Activated CD4-positive, alpha-beta T cell treated with anti-CD3 and anti-CD28 coated beads, Interleukin-2, amount 10 ng/mL, durations not matched to agents 7 days and 5 days (primary cell): ENCODE measurements around the gene PCDHA7. TPM values are rescaled to one million over a fixed set of nuclear protein-coding genes. Genes with fewer than 3 reads are reported as not detected.
"Not testable (repeated sequence)": the region's sequence is repeated elsewhere in the genome, so short reads cannot be mapped to it uniquely, and the experiment has no call there.

Experiments used
- CTCF ChIA-PET: fragments of 350-600 bp; sonication (Branson Sonifier 250); formaldehyde crosslinking; loops from one replicate; lab custom pipeline; 2021; ENCODE audit warnings: antibody characterized with exemption; lab: Charles Lee
- POLR2A ChIA-PET: fragments of 350-600 bp; sonication (Branson Sonifier 250); formaldehyde crosslinking; loops from one replicate; lab custom pipeline; 2021; ENCODE audit warnings: antibody characterized with exemption; lab: Charles Lee
- DNase-seq: peaks from one replicate; pipeline ENCODE4 v3.0.0-alpha.2; 2020
- H3K27ac Mint-ChIP-seq: one replicate; pipeline ENCODE4 v1.8.0; 2021; ENCODE audit warnings: mild to moderate bottlenecking, moderate library complexity, mixed read lengths
- H3K27me3 Mint-ChIP-seq: one replicate; pipeline ENCODE4 v1.8.0; 2021; ENCODE audit warnings: mixed read lengths
- H3K36me3 Mint-ChIP-seq: one replicate; pipeline ENCODE4 v1.8.0; 2021; ENCODE audit warnings: low read depth, mixed read lengths
- H3K4me1 Mint-ChIP-seq: one replicate; pipeline ENCODE4 v1.8.0; 2021; ENCODE audit warnings: mixed read lengths
- H3K4me3 Mint-ChIP-seq: one replicate; pipeline ENCODE4 v1.8.0; 2021; ENCODE audit warnings: mild to moderate bottlenecking, moderate library complexity, mixed read lengths
- H3K9me3 Mint-ChIP-seq: one replicate; pipeline ENCODE4 v1.8.0; 2021; ENCODE audit warnings: mixed read lengths
- total RNA-seq, 2 experiments: library from RNA; stranded (reverse); gene quantifications; one replicate each; pipeline ENCODE4 v1.2.3, GENCODE V29; 2021

The PCDHA7 gene
- total RNA-seq, 2 experiments from 2014 or later, result not detected

DNA sequence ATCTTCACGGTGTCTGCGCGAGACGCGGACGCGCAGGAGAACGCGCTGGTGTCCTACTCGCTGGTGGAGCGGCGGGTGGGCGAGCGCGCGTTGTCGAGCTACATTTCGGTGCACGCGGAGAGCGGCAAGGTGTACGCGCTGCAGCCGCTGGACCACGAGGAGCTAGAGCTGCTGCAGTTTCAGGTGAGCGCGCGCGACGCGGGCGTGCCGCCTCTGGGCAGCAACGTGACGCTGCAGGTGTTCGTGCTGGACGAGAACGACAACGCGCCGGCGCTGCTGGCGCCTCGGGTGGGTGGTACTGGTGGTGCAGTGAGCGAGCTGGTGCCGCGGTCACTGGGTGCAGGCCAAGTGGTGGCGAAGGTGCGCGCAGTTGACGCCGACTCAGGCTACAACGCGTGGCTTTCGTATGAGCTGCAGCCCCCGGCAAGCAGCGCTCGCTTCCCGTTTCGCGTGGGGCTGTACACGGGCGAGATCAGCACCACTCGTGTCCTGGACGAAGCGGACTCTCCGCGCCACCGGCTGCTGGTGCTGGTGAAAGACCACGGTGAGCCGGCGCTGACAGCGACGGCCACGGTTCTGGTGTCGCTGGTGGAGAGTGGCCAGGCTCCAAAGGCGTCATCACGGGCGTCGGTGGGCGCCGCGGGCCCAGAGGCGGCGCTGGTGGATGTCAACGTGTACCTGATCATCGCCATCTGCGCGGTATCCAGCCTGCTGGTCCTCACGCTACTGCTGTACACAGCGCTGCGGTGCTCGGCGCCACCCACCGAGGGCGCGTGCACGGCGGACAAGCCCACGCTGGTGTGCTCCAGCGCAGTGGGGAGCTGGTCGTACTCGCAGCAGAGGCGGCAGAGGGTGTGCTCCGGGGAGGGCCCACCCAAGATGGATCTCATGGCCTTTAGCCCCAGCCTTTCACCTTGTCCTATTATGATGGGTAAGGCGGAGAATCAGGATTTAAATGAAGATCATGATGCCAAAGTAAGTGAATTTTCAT, 4.3 kb upstream of the PCDHA7 start:
- H3K9me3 Mint-ChIP-seq, result peaks cover 16% of the 10 kb centered on the region
- H3K27ac Mint-ChIP-seq, H3K27me3 Mint-ChIP-seq, POLR2A ChIA-PET, DNase-seq, H3K4me3 Mint-ChIP-seq, H3K4me1 Mint-ChIP-seq, H3K36me3 Mint-ChIP-seq: not testable (repeated sequence)
- CTCF ChIA-PET, result interaction anchor here (1.5 kb wide), 1 partner anchor 12 kb away, joined by 4 read pairs; no protein-coding TSS in a partner anchor

DNA sequence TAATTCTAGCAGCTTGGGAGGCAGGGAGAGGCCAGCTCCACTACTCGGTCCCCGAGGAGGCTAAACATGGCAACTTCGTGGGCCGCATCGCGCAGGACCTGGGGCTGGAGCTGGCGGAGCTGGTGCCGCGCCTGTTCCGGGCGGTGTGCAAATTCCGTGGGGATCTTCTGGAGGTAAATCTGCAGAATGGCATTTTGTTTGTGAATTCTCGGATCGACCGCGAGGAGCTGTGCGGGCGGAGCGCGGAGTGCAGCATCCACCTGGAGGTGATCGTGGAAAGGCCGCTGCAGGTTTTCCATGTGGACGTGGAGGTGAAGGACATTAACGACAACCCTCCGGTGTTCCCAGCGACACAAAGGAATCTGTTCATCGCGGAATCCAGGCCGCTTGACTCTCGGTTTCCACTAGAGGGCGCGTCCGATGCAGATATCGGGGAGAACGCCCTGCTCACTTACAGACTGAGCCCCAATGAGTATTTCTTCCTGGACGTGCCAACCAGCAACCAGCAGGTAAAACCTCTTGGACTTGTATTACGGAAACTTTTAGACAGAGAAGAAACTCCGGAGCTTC, 455 bp downstream of the PCDHA7 start:
- CTCF ChIA-PET, H3K9me3 Mint-ChIP-seq, H3K4me3 Mint-ChIP-seq, POLR2A ChIA-PET, H3K4me1 Mint-ChIP-seq, H3K27me3 Mint-ChIP-seq, DNase-seq, H3K27ac Mint-ChIP-seq, H3K36me3 Mint-ChIP-seq: not testable (repeated sequence)

DNA sequence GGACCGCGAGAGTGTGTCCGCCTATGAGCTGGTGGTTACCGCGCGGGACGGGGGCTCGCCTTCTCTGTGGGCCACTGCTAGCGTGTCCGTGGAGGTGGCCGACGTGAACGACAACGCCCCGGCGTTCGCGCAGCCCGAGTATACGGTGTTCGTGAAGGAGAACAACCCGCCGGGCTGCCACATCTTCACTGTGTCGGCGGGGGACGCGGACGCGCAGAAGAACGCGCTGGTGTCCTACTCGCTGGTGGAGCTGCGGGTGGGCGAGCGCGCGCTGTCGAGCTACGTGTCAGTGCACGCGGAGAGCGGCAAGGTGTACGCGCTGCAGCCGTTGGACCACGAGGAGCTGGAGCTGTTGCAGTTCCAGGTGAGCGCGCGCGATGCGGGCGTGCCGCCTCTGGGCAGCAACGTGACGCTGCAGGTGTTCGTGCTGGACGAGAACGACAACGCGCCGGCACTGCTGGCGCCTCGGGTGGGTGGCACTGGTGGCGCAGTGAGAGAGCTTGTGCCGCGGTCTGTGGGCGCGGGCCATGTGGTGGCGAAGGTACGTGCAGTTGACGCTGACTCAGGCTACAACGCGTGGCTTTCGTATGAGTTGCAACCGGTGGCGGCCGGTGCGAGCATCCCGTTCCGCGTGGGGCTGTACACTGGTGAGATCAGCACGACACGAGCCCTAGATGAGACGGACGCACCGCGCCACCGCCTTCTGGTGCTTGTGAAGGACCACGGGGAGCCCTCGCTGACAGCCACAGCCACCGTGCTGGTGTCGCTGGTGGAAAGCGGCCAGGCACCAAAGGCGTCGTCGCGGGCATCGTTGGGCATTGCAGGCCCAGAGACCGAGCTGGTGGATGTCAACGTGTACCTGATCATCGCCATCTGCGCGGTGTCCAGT, 1.8 kb downstream of the PCDHA7 start:
- Mint-ChIP-seq H3K4me1 (no peaks in the 10 kb centered on the region), H3K27ac (no peak overlapping the region), H3K9me3 (peaks cover 13% of the 10 kb centered on the region), H3K4me3 (no peak overlapping the region), H3K36me3 (no peaks in the 10 kb centered on the region), H3K27me3 (peaks cover 2% of the 10 kb centered on the region)
- ChIA-PET CTCF (no interaction called here), POLR2A (no interaction called here)
- no peak for DNase-seq

DNA sequence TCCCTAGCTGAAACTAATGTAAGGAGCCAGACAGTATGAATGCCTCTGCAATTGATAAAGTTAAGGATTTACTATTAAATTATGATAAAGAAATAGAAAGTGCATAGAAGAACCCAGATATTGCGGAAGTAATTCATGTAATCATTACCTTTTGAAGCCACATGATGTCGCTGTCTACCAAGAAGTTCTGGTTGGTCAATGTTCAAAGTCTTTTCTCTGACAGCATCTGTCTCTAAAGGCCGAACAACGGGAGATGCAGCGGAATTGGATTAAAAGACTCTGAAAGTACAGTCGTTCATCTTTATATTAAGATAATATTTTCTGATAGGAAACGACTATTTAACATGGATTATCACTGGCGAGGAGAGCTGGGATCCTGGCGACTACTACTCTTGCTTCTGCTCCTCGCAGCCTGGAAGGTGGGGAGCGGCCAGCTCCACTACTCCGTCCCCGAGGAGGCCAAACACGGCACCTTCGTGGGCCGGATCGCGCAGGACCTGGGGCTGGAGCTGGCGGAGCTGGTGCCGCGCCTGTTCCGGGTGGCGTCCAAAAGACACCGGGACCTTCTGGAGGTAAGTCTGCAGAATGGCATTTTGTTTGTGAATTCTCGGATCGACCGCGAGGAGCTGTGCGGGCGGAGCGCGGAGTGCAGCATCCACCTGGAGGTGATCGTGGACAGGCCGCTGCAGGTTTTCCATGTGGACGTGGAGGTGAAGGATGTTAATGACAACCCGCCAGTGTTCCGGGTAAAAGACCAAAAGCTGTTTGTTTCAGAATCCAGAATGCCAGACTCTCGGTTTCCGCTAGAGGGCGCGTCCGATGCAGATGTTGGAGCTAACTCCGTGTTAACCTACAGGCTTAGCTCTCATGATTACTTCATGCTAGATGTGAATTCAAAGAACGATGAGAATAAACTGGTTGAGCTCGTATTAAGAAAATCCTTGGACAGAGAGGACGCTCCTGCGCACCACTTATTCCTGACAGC, 7.2 kb downstream of the PCDHA7 start, which contains the start of gene PCDHA8:
Gene PCDHA8 (plus strand): TSS at position 210 of the 985 bp plus-strand sequence. CDS start 135 bp downstream, at position 345.
- no peaks in the 10 kb centered on the region for H3K36me3 Mint-ChIP-seq
- no peak for DNase-seq
- H3K27ac Mint-ChIP-seq, result no peak within 1 kb of the TSS
- ChIA-PET POLR2A (no interaction called here), CTCF (interaction anchor here (1.0 to 1.1 kb wide), 4 partner anchors 12 to 556 kb away, joined by 3 to 4 read pairs (median 3); partner anchors contain the start of gene PCDHGB5)
- no peaks in the 10 kb centered on the region for H3K27me3 Mint-ChIP-seq
- H3K9me3 Mint-ChIP-seq, result peaks cover 18% of the 10 kb centered on the region
- no peaks in the 10 kb centered on the region for H3K4me1 Mint-ChIP-seq
- H3K4me3 Mint-ChIP-seq, result peak within 1 kb of the TSS; percentile 22

DNA sequence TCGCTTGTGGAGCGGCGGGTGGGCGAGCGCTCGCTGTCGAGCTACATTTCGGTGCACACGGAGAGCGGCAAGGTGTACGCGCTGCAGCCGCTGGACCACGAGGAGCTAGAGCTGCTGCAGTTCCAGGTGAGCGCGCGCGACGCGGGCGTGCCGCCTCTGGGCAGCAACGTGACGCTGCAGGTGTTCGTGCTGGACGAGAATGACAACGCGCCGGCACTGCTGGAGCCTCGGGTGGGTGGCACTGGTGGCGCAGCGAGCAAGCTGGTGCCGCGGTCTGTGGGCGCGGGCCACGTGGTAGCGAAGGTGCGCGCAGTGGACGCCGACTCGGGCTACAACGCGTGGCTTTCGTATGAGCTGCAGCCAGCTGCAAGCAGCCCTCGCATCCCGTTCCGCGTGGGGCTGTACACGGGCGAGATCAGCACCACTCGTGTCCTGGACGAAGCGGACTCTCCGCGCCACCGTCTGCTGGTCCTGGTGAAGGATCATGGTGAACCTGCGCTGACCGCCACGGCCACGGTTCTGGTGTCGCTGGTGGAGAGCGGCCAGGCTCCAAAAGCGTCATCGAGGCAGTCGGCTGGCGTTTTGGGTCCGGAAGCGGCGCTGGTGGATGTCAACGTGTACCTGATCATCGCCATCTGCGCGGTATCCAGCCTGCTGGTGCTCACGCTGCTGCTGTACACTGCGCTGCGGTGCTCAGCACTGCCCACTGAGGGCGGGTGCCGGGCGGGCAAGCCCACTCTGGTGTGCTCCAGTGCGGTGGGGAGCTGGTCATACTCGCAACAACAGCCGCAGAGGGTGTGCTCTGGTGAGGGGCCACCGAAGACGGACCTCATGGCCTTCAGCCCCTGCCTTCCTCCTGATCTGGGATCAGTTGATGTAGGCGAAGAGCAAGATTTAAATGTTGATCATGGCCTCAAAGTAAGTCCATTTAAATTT, 9.0 kb downstream of the PCDHA7 start:
- CTCF ChIA-PET, result no interaction called here
- Mint-ChIP-seq H3K4me3 (no peak overlapping the region), H3K27me3 (peaks cover 2% of the 10 kb centered on the region), H3K27ac (no peak overlapping the region), H3K36me3 (no peaks in the 10 kb centered on the region), H3K9me3 (peaks cover 28% of the 10 kb centered on the region), H3K4me1 (no peaks in the 10 kb centered on the region)
- no peak for DNase-seq
- POLR2A ChIA-PET, result no interaction called here

DNA sequence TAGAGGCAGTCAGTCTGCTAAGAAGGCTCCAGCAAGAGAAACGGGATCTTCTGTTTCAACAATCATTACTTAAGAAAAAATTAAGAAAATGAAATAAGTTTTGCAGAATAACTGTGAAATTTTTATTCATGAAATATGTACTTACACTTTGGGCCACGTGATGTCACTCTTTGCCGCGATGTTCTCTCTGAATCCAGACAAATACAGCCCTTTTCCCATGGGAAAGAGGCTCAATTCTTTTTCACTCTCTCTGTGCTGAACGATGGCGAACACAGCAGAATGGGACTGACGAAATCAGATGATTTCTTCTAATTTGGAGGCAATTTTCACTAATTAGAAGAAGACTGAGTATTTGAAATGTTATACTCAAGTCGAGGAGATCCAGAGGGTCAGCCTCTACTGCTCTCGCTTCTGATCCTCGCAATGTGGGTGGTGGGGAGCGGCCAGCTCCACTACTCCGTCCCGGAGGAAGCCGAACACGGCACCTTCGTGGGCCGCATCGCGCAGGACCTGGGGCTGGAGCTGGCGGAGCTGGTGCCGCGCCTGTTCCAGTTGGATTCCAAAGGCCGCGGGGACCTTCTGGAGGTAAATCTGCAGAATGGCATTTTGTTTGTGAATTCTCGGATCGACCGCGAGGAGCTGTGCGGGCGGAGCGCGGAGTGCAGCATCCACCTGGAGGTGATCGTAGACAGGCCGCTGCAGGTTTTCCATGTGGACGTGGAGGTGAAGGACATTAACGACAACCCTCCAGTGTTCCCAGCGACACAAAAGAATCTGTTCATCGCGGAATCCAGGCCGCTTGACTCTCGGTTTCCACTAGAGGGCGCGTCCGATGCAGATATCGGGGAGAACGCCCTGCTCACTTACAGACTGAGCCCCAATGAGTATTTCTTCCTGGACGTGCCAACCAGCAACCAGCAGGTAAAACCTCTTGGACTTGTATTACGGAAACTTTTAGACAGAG, 14.4 kb downstream of the PCDHA7 start, which contains the start of gene PCDHA9:
Gene PCDHA9 (plus strand): TSS at position 244 of the 964 bp plus-strand sequence. CDS start 114 bp downstream, at position 358.
- CTCF ChIA-PET, POLR2A ChIA-PET, H3K4me1 Mint-ChIP-seq, H3K4me3 Mint-ChIP-seq, H3K27me3 Mint-ChIP-seq, H3K27ac Mint-ChIP-seq, DNase-seq, H3K36me3 Mint-ChIP-seq: not testable (repeated sequence)
- H3K9me3 Mint-ChIP-seq, result peaks cover 18% of the 10 kb centered on the region

DNA sequence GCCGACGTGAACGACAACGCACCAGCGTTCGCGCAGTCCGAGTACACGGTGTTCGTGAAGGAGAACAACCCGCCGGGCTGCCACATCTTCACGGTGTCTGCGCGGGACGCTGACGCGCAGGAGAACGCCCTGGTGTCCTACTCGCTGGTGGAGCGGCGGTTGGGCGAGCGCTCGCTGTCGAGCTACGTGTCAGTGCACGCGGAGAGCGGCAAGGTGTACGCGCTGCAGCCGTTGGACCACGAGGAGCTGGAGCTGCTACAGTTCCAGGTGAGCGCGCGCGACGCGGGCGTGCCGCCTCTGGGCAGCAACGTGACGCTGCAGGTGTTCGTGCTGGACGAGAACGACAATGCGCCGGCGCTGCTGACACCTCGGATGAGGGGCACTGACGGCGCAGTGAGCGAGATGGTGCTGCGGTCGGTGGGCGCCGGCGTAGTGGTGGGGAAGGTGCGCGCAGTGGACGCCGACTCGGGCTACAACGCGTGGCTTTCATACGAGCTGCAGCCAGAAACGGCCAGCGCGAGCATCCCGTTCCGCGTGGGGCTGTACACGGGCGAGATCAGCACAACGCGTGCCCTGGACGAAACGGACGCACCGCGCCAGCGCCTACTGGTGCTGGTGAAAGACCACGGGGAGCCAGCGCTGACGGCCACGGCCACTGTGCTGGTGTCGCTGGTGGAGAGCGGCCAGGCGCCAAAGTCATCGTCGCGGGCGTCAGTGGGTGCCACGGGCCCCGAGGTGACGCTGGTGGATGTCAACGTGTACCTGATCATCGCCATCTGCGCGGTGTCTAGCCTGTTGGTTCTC, 16.0 kb downstream of the PCDHA7 start:
- H3K36me3 Mint-ChIP-seq, H3K4me3 Mint-ChIP-seq, POLR2A ChIA-PET, DNase-seq, H3K27ac Mint-ChIP-seq, H3K27me3 Mint-ChIP-seq, H3K4me1 Mint-ChIP-seq, CTCF ChIA-PET: not testable (repeated sequence)
- peaks cover 14% of the 10 kb centered on the region for H3K9me3 Mint-ChIP-seq

DNA sequence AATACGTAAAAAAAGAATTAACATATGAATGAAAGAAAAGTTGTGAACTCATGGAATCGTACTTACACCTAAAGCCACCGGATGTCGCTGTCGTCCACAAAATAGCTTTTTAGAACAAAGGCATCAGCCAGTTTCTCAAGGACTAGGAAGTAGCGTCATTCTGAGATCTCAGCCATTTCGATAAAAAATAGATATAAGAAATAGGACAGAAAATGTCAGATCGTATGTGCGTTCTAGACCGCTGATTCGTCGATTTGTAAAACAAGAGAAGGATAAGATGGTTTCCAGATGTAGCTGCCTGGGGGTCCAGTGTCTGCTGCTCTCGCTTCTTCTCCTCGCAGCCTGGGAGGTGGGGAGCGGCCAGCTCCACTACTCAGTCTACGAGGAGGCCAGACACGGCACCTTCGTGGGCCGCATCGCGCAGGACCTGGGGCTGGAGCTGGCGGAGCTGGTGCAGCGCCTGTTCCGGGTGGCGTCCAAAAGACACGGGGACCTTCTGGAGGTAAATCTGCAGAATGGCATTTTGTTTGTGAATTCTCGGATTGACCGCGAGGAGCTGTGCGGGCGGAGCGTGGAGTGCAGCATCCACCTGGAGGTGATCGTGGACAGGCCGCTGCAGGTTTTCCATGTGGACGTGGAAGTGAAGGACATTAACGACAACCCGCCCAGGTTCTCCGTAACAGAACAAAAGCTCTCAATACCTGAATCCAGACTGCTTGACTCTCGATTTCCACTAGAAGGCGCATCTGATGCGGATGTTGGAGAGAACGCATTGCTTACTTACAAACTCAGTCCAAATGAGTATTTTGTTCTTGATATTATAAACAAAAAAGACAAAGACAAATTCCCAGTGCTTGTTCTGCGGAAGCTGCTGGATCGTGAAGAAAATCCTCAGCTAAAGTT, 22.0 kb downstream of the PCDHA7 start, which contains the start of gene PCDHA10:
Gene PCDHA10 (plus strand): TSS at position 126 of the 903 bp plus-strand sequence. CDS start 152 bp downstream, at position 278.
- H3K4me3 Mint-ChIP-seq, result no peak within 1 kb of the TSS
- H3K27me3 Mint-ChIP-seq, result no peaks in the 10 kb centered on the region
- peaks cover 3% of the 10 kb centered on the region for H3K36me3 Mint-ChIP-seq
- no peaks in the 10 kb centered on the region for H3K4me1 Mint-ChIP-seq
- H3K27ac Mint-ChIP-seq, result peak within 1 kb of the TSS; percentile 6
- DNase-seq, result no peak
- CTCF ChIA-PET, result no interaction called here
- H3K9me3 Mint-ChIP-seq, result peaks cover 21% of the 10 kb centered on the region
- POLR2A ChIA-PET, result no interaction called here
